PC-9 (cell line): ENCODE data around the gene OR52E8.

Experiments
- EZH2 ChIP-seq: fragments of 200-600 bp; sonication (generic); IDR thresholded peaks from 2 replicates; pipeline ENCODE4 v1.8.0; 2017; ENCODE audit warnings: antibody characterized with exemption, low read depth
- TF ChIP-seq, protein P1 (sequence below): fragments of 200-600 bp; sonication (generic); conservative IDR thresholded peaks from 2 replicates; pipeline ENCODE4 v1.6.1; 2017; ENCODE audit warnings: mixed run types, antibody characterized with exemption, mild to moderate bottlenecking, moderate library complexity

DNA sequence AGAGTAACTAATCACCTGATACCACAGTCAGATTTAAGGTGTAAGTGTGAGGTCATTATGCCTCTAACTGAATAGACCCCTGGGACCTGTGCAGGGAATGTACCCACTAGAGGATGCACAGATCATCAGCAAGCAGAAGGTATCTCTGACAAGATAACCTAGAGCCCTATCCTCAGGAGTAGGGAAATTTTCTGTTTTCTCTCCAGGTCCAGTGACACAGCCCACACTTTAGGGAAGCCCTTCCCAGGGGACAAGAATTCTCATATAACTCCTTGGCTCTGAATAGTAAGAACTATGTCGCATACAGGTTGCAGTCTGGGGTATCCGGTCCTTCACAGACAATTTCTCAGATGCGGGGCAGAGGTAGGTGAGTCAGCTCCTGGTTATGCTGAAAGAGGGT, 35.4 kb upstream of the OR52E8 start, which contains the start of gene OR52E5:
- TF ChIP-seq, protein P1, sequence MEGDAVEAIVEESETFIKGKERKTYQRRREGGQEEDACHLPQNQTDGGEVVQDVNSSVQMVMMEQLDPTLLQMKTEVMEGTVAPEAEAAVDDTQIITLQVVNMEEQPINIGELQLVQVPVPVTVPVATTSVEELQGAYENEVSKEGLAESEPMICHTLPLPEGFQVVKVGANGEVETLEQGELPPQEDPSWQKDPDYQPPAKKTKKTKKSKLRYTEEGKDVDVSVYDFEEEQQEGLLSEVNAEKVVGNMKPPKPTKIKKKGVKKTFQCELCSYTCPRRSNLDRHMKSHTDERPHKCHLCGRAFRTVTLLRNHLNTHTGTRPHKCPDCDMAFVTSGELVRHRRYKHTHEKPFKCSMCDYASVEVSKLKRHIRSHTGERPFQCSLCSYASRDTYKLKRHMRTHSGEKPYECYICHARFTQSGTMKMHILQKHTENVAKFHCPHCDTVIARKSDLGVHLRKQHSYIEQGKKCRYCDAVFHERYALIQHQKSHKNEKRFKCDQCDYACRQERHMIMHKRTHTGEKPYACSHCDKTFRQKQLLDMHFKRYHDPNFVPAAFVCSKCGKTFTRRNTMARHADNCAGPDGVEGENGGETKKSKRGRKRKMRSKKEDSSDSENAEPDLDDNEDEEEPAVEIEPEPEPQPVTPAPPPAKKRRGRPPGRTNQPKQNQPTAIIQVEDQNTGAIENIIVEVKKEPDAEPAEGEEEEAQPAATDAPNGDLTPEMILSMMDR = no peak
- TF ChIP-seq EZH2 = no peak
